Neural cell (in vitro differentiated cells): ENCODE measurements around the gene CTXN2. TPM values are rescaled to one million over a fixed set of nuclear protein-coding genes. Genes with fewer than 3 reads are reported as not detected.

ENCODE experiments used
- H2AFZ ChIP-seq: fragments of 200-600, 300-800 bp; sonication (generic), shearing (Covaris generic); 2 replicates; pipeline ENCODE4 v1.6.0; 2014; ENCODE audit warnings: low read depth, mild to moderate bottlenecking, antibody characterized with exemption, low read length, moderate library complexity
- H3F3A ChIP-seq: fragments of 200-600 bp; shearing (Covaris generic); 2 replicates; pipeline ENCODE4 v1.6.1; 2016; ENCODE audit warnings: mild to moderate bottlenecking, moderate library complexity, mixed read lengths, antibody characterized with exemption, low read length; ENCODE audit not compliant: insufficient read depth, poor library complexity, severe bottlenecking
- H3K27ac ChIP-seq: fragments of 200-600, 300-800 bp; sonication (generic), shearing (Covaris generic); 2 replicates; pipeline ENCODE4 v1.5.1; 2014; ENCODE audit warnings: mild to moderate bottlenecking, low read length, moderate library complexity
- H3K27me3 ChIP-seq: fragments of 300-800, 200-600 bp; sonication (generic), shearing (Covaris generic); 2 replicates; pipeline ENCODE4 v1.6.0; 2014; ENCODE audit warnings: mild to moderate bottlenecking, low read depth, low read length, moderate library complexity; ENCODE audit not compliant: insufficient read depth
- H3K36me3 ChIP-seq: fragments of 300-800, 200-600 bp; sonication (generic), shearing (Covaris generic); 2 replicates; pipeline ENCODE4 v1.5.1; 2014; ENCODE audit warnings: mild to moderate bottlenecking, antibody characterized with exemption, low read length, moderate library complexity; ENCODE audit not compliant: insufficient read depth
- H3K4me2 ChIP-seq: fragments of 300-800, 200-600 bp; sonication (generic), shearing (Covaris generic); 2 replicates; pipeline ENCODE4 v1.6.0; 2014; ENCODE audit warnings: mild to moderate bottlenecking, low read length
- H3K4me3 ChIP-seq: fragments of 300-800, 200-600 bp; sonication (generic), shearing (Covaris generic); 2 replicates; pipeline ENCODE4 v1.5.1; 2014; ENCODE audit warnings: mild to moderate bottlenecking, low read length, moderate library complexity
- H3K79me2 ChIP-seq: fragments of 200-600 bp; shearing (Covaris generic); replicated peaks from 2 replicates; pipeline ENCODE4 v1.6.0; 2014; ENCODE audit warnings: mild to moderate bottlenecking, low read length, moderate library complexity; ENCODE audit not compliant: insufficient read depth
- H3K9ac ChIP-seq: fragments of 300-800, 200-600 bp; sonication (generic), shearing (Covaris generic); 2 replicates; pipeline ENCODE4 v1.6.1; 2016; ENCODE audit warnings: mild to moderate bottlenecking, low read length, mixed read lengths
- H3K9me2 ChIP-seq: fragments of 200-600 bp; shearing (Covaris generic); 2 replicates; pipeline ENCODE4 v1.6.1; 2016; ENCODE audit warnings: mild to moderate bottlenecking, low read length, mixed read lengths; ENCODE audit not compliant: insufficient read depth
- H3K9me3 ChIP-seq: fragments of 200-600, 300-800 bp; sonication (generic), shearing (Covaris generic); 2 replicates; pipeline ENCODE4 v1.6.1; 2016; ENCODE audit warnings: mild to moderate bottlenecking, mixed run types, low read length, moderate library complexity, mixed read lengths
- H4K20me1 ChIP-seq: fragments of 200-600 bp; shearing (Covaris generic); 2 replicates; pipeline ENCODE4 v1.6.1; 2016; ENCODE audit warnings: mild to moderate bottlenecking, mixed run types; ENCODE audit not compliant: insufficient read depth
- CTCF ChIP-seq: fragments of 450-650 bp; IDR thresholded peaks from 2 replicates; pipeline ENCODE4 v1.5.1; 2014; ENCODE audit warnings: antibody characterized with exemption, mild to moderate bottlenecking, moderate library complexity; ENCODE audit not compliant: poor library complexity, severe bottlenecking
- EP300 ChIP-seq: fragments of 450-650 bp; conservative IDR thresholded peaks from 2 replicates; pipeline ENCODE4 v1.6.1; 2014; ENCODE audit warnings: antibody characterized with exemption, mild to moderate bottlenecking, moderate library complexity; ENCODE audit not compliant: poor library complexity, severe bottlenecking
- EZH2 ChIP-seq: fragments of 200-600, 300-800 bp; shearing (Covaris generic), sonication (generic); IDR thresholded peaks from 2 replicates; pipeline ENCODE4 v1.6.1; 2014; ENCODE audit warnings: antibody characterized with exemption, low read length, borderline replicate concordance, mild to moderate bottlenecking; ENCODE audit not compliant: insufficient read depth, poor library complexity, severe bottlenecking
- MXI1 ChIP-seq: fragments of 450-650 bp; conservative IDR thresholded peaks from 2 replicates; pipeline ENCODE4 v1.6.1; 2014; ENCODE audit warnings: antibody characterized with exemption, mild to moderate bottlenecking; ENCODE audit not compliant: poor library complexity, severe bottlenecking
- POLR2AphosphoS5 ChIP-seq: IDR thresholded peaks from 2 replicates; pipeline ENCODE4 v1.6.1; 2012
- RAD21 ChIP-seq: fragments of 450-650 bp; conservative IDR thresholded peaks from 2 replicates; pipeline ENCODE4 v1.6.1; 2014; ENCODE audit warnings: antibody characterized with exemption, mild to moderate bottlenecking, moderate library complexity
- REST ChIP-seq: IDR thresholded peaks from 2 replicates; pipeline ENCODE4 v1.6.1; 2012; ENCODE audit warnings: borderline replicate concordance
- SMC3 ChIP-seq: fragments of 450-650 bp; conservative IDR thresholded peaks from 2 replicates; pipeline ENCODE4 v1.6.1; 2014; ENCODE audit warnings: antibody characterized with exemption, mild to moderate bottlenecking, moderate library complexity; ENCODE audit not compliant: poor library complexity
- TAF1 ChIP-seq: IDR thresholded peaks from 2 replicates; pipeline ENCODE4 v1.6.1; 2012; ENCODE audit warnings: low read depth
- polyA minus RNA-seq: library from RNA; depleted of rRNA, polyadenylated mRNA; stranded (reverse); fragments of >200 nt; gene quantifications from 2 replicates; pipeline ENCODE4 v1.2.3, GENCODE V29; 2014
- polyA plus RNA-seq: library from polyadenylated mRNA; depleted of rRNA; stranded (reverse); fragments of >200 nt; gene quantifications from 2 replicates; pipeline ENCODE4 v1.2.3, GENCODE V29; 2014

The CTXN2 gene
- polyA plus RNA-seq = 0.54 and 0.69 TPM in 2 replicates
- 0.58 and 0.73 TPM in 2 replicates for polyA minus RNA-seq

GRCh38 chr15:48191574-48192225 is at the start of gene CTXN2:
Gene CTXN2 (plus strand): TSS chr15:48191665. CDS start chr15:48201301, 9,636 bp downstream.
- Histone ChIP-seq H3F3A (peaks cover 2% of the 10 kb centered on the region), H4K20me1 (no peaks in the 10 kb centered on the region), H3K9ac (peak within 1 kb of the TSS; percentile 62), H3K27me3 (peaks cover 12% of the 10 kb centered on the region), H3K79me2 (no peaks in the 10 kb centered on the region), H3K4me3 (peak within 1 kb of the TSS; percentile 72), H2AFZ (peak within 1 kb of the TSS; percentile 61), H3K9me3 (no peaks in the 10 kb centered on the region), H3K27ac (peak within 1 kb of the TSS; percentile 65), H3K4me2 (peak within 1 kb of the TSS; percentile 89), H3K9me2 (no peaks in the 10 kb centered on the region), H3K36me3 (no peaks in the 10 kb centered on the region)
- TF ChIP-seq EZH2 = no peak
- peak; percentile 7 for TF ChIP-seq REST
- peak; percentile 12 for TF ChIP-seq RAD21
- peak; percentile 60 for TF ChIP-seq EP300
- TF ChIP-seq TAF1 = no peak
- peak; percentile 62 for TF ChIP-seq POLR2AphosphoS5
- TF ChIP-seq CTCF = peak; percentile 32
- peak; percentile 33 for TF ChIP-seq SMC3
- peak; percentile 87 for TF ChIP-seq MXI1

GRCh38 chr15:48143856-48144255 is 47.6 kb upstream of the CTXN2 start:
- Histone ChIP-seq H3K27ac (no peak overlapping the region), H3K4me3 (no peak overlapping the region), H3K9me3 (no peaks in the 10 kb centered on the region), H3F3A (no peaks in the 10 kb centered on the region), H3K9me2 (no peaks in the 10 kb centered on the region), H3K36me3 (no peaks in the 10 kb centered on the region), H4K20me1 (no peaks in the 10 kb centered on the region), H3K27me3 (no peaks in the 10 kb centered on the region), H3K4me2 (no peak overlapping the region), H2AFZ (no peak overlapping the region), H3K79me2 (no peaks in the 10 kb centered on the region), H3K9ac (no peak overlapping the region)
- TF ChIP-seq POLR2AphosphoS5 = no peak
- no peak for TF ChIP-seq REST
- TF ChIP-seq RAD21 = no peak
- TF ChIP-seq CTCF = no peak
- no peak for TF ChIP-seq EP300
- no peak for TF ChIP-seq TAF1
- TF ChIP-seq MXI1 = no peak
- no peak for TF ChIP-seq SMC3
- no peak for TF ChIP-seq EZH2
